Transverse colon (tissue), 4 donors: ENCODE results near the gene PRSS38. TPM values are rescaled to one million over a fixed set of nuclear protein-coding genes. Genes with fewer than 3 reads are reported as not detected.

Source experiments
- DNase-seq: peaks from one replicate; pipeline ENCODE4 v3.0.0-alpha.2; 2019
- H3K27ac ChIP-seq, 4 donors: fragments of 200-600 bp; sonication (generic); 2 replicates each; pipeline ENCODE4 v1.5.1; 2016 to 2018; ENCODE audit warnings: inconsistent platforms in 4 of 4
- H3K27me3 ChIP-seq: fragments of 200-600 bp; sonication (generic); 2 replicates; pipeline ENCODE4 v1.5.1; 2017; ENCODE audit warnings: inconsistent platforms
- H3K36me3 ChIP-seq, 4 donors: fragments of 200-600 bp; sonication (generic); 2 replicates each; pipeline ENCODE4 v1.5.1; 2017 to 2019; ENCODE audit warnings: inconsistent platforms in 4 of 4
- H3K4me1 ChIP-seq, 4 donors: fragments of 200-600 bp; sonication (generic); 2 replicates each; pipeline ENCODE4 v1.5.1; 2017 to 2020; ENCODE audit warnings: inconsistent platforms in 4 of 4
- H3K4me3 ChIP-seq, 4 donors: fragments of 200-600 bp; sonication (generic); 1 replicate in 1 of 4; 2 replicates in 3 of 4; pipeline versions ENCODE4 v1.5.1 to v1.6.1; 2017 to 2019; ENCODE audit warnings: inconsistent platforms in 4 of 4
- H3K9me3 ChIP-seq, 2 donors: fragments of 200-600 bp; sonication (generic); 2 replicates each; pipeline ENCODE4 v1.5.1; 2017 to 2019; ENCODE audit warnings: inconsistent platforms in 2 of 2
- CTCF ChIP-seq, 5 experiments: fragments of 200-600 bp in 3 of 5; fragments of 450-650 bp in 2 of 5; sonication (generic) in 3 of 5; IDR thresholded peaks; 1 replicate in 2 of 5; 2 replicates in 3 of 5; pipeline ENCODE4 v1.5.1; 2016 to 2017; ENCODE audit warnings: antibody characterized with exemption in 5 of 5, inconsistent platforms in 3 of 5, mild to moderate bottlenecking in 2 of 5, moderate library complexity in 1 of 5
- EP300 ChIP-seq: sonication (generic); formaldehyde crosslinking; IDR thresholded peaks from one replicate; pipeline ENCODE4 v1.6.1; 2017; ENCODE audit warnings: antibody characterized with exemption, low read depth
- POLR2A ChIP-seq: fragments of 450-650 bp; IDR thresholded peaks from one replicate; pipeline ENCODE4 v1.6.1; 2016; ENCODE audit warnings: antibody characterized with exemption, mild to moderate bottlenecking, moderate library complexity
- POLR2AphosphoS5 ChIP-seq, 3 donors: sonication (generic); formaldehyde crosslinking; IDR thresholded peaks; one replicate each; pipeline ENCODE4 v1.6.1; 2016; ENCODE audit warnings: antibody characterized with exemption in 3 of 3
- WGBS, 2 donors: methylation state at CpG; one replicate each; pipeline ENCODE4 v1.1.5; 2018; ENCODE audit warnings: low coverage in 1 of 2; 5-methylcytosine and 5-hydroxymethylcytosine counted together
- in situ Hi-C, 4 donors: fragments of 200-750 bp; cut with MboI; loops; one replicate each; pipeline versions ENCODE4 v1.15.0 to v1.15.1; 2017; ENCODE audit warnings: low sequenced_read_pairs in 3 of 4, low pct_ligation_motif_present in 1 of 4, low pct_unique_long_range_greater_than_20kb in 1 of 4
- intact Hi-C: fragments of 100-400 bp; cut with DNase I; formaldehyde crosslinking; loops from one replicate; pipeline ENCODE4 v1.15.1; 2023; ENCODE audit warnings: low total_unique reads
- total RNA-seq, 4 donors: library from RNA; depleted of rRNA; stranded (reverse); fragments of >200 nt; gene quantifications; one replicate each; pipeline ENCODE4 v1.1.0, GENCODE V29; 2016

Gene PRSS38
- total RNA-seq, 4 donors from 2014 or later: not detected

- no peaks in the 10 kb centered on the region for H3K9me3 ChIP-seq
- in situ Hi-C loops: no loop called here
- TF ChIP-seq POLR2A: no peak
- TF ChIP-seq POLR2AphosphoS5 (IDR thresholded peaks at IDR 0.05): no peak
- TF ChIP-seq CTCF (IDR thresholded peaks at IDR 0.05): no peak
- no peak for TF ChIP-seq EP300
- H3K4me1 ChIP-seq: peaks cover 0 to 11% (median 10%) of the 10 kb centered on the region in 4 donors
- no peaks in the 10 kb centered on the region for H3K36me3 ChIP-seq
- DNase-seq: peak; percentile 3
- H3K27ac ChIP-seq: no peak overlapping the region
- no peaks in the 10 kb centered on the region for H3K27me3 ChIP-seq
- WGBS, 2 donors: 76% methylated on average over 14 of the region's 19 CpGs; no CpG with 5 or more reads in 1 of the 2 donors
- H3K4me3 ChIP-seq: no peak overlapping the region
- intact Hi-C loops: no loop called here
Measured at GRCh38 chr1:227891223-227891954, 75.9 kb downstream of the PRSS38 start.

GRCh38 chr1:227891955-227892488, 76.5 kb downstream of the PRSS38 start:
- Histone ChIP-seq H3K27ac (no peak overlapping the region), H3K9me3 (no peaks in the 10 kb centered on the region), H3K36me3 (no peaks in the 10 kb centered on the region), H3K27me3 (no peaks in the 10 kb centered on the region), H3K4me1 (peaks cover 0 to 5% (median 4%) of the 10 kb centered on the region in 4 donors), H3K4me3 (no peak overlapping the region)
- intact Hi-C loops (no loop called here), in situ Hi-C loops (no loop called here)
- DNase-seq: no peak
- TF ChIP-seq POLR2A: no peak
- TF ChIP-seq POLR2AphosphoS5 (IDR thresholded peaks at IDR 0.05): no peak
- no peak for TF ChIP-seq CTCF (IDR thresholded peaks at IDR 0.05)
- TF ChIP-seq EP300: no peak
- 93 to 100% methylated on average over 1 to 6 of the region's 6 CpGs for WGBS, 2 donors

- TF ChIP-seq POLR2A (no peak), POLR2AphosphoS5 (IDR thresholded peaks at IDR 0.05) (no peak), EP300 (no peak), CTCF (IDR thresholded peaks at IDR 0.05) (no peak)
- Histone ChIP-seq H3K36me3 (no peaks in the 10 kb centered on the region), H3K27me3 (no peaks in the 10 kb centered on the region), H3K9me3 (no peaks in the 10 kb centered on the region), H3K4me3 (no peak overlapping the region), H3K27ac (no peak overlapping the region), H3K4me1 (no peaks in the 10 kb centered on the region)
- WGBS, 2 donors: 69% methylated on average over 17 of the region's 17 CpGs; no CpG with 5 or more reads in 1 of the 2 donors
- in situ Hi-C loops (no loop called here), intact Hi-C loops (no loop called here)
- DNase-seq: peak; percentile 3
Measured at GRCh38 chr1:227892489-227893299, 77.2 kb downstream of the PRSS38 start.

GRCh38 chr1:227893300-227893948, 77.9 kb downstream of the PRSS38 start:
- H3K27me3 ChIP-seq: no peaks in the 10 kb centered on the region
- no peaks in the 10 kb centered on the region for H3K9me3 ChIP-seq
- TF ChIP-seq POLR2AphosphoS5 (IDR thresholded peaks at IDR 0.05) (no peak), EP300 (no peak), CTCF (IDR thresholded peaks at IDR 0.05) (no peak), POLR2A (no peak)
- DNase-seq: no peak
- H3K36me3 ChIP-seq: no peaks in the 10 kb centered on the region
- H3K4me1 ChIP-seq: no peaks in the 10 kb centered on the region
- in situ Hi-C loops: no loop called here
- intact Hi-C loops: no loop called here
- no peak overlapping the region for H3K4me3 ChIP-seq
- WGBS, 2 donors: 85% methylated on average over 7 of the region's 9 CpGs; no CpG with 5 or more reads in 1 of the 2 donors
- H3K27ac ChIP-seq: no peak overlapping the region
